Sigmoid colon (tissue), 7 donors: ENCODE measurements around the gene TOX3. TPM values are rescaled to one million over a fixed set of nuclear protein-coding genes. Genes with fewer than 3 reads are reported as not detected.

ENCODE experiments used
- DNase-seq: peaks from one replicate; pipeline ENCODE4 v3.0.0-alpha.2; 2019
- H3K27ac ChIP-seq, 4 donors: fragments of 200-600 bp; sonication (generic); one replicate each; pipeline ENCODE4 v1.5.1; 2016 to 2019; ENCODE audit warnings: mild to moderate bottlenecking in 1 of 4
- H3K27me3 ChIP-seq, 3 donors: fragments of 200-600 bp; sonication (generic); one replicate each; pipeline ENCODE4 v1.5.1; 2019; ENCODE audit warnings: mild to moderate bottlenecking in 1 of 3
- H3K36me3 ChIP-seq, 4 donors: fragments of 200-600 bp; sonication (generic); one replicate each; pipeline ENCODE4 v1.5.1; 2016 to 2019
- H3K4me1 ChIP-seq, 4 donors: fragments of 200-600 bp; sonication (generic); one replicate each; pipeline ENCODE4 v1.5.1; 2017 to 2019
- H3K4me3 ChIP-seq, 4 donors: fragments of 200-600 bp; sonication (generic); one replicate each; pipeline ENCODE4 v1.5.1; 2017 to 2019; ENCODE audit warnings: mild to moderate bottlenecking in 2 of 4, moderate library complexity in 1 of 4
- H3K9me3 ChIP-seq, 4 donors: fragments of 200-600 bp in 3 of 4; sonication (generic) in 3 of 4; one replicate each; pipeline versions ENCODE4 v1.5.1 to v1.6.1; 2013 to 2019
- EP300 ChIP-seq, 4 donors: sonication (generic); formaldehyde crosslinking; IDR thresholded peaks; one replicate each; pipeline ENCODE4 v1.6.1; 2017; ENCODE audit warnings: antibody characterized with exemption in 4 of 4
- POLR2A ChIP-seq, 2 donors: fragments of 450-650 bp; IDR thresholded peaks; one replicate each; pipeline ENCODE4 v1.6.1; 2016; ENCODE audit warnings: antibody characterized with exemption in 2 of 2, mild to moderate bottlenecking in 2 of 2, moderate library complexity in 2 of 2
- POLR2AphosphoS5 ChIP-seq, 4 donors: sonication (generic); formaldehyde crosslinking; IDR thresholded peaks; one replicate each; pipeline ENCODE4 v1.6.1; 2017; ENCODE audit warnings: antibody characterized with exemption in 4 of 4
- WGBS, 2 donors: extraction: QIAGEN DNeasy Blood & Tissue Kit; methylation state at CpG; one replicate each; pipeline ENCODE4 v1.1.7; 2013; 5-methylcytosine and 5-hydroxymethylcytosine counted together
- intact Hi-C: fragments of 100-400 bp; cut with DNase I; formaldehyde crosslinking; loops from one replicate; pipeline ENCODE4 v1.15.1; 2023
- polyA plus RNA-seq, 3 donors: library from polyadenylated mRNA; stranded (reverse); fragments of 200-250 nt; gene quantifications; one replicate each; pipeline ENCODE4 v1.2.3, GENCODE V29; 2013
- total RNA-seq, 4 donors: library from RNA; depleted of rRNA; stranded (reverse); fragments of >200 nt; gene quantifications; one replicate each; pipeline ENCODE4 v1.1.0, GENCODE V29; 2016
- TF ChIP-seq, protein P1 (sequence below), 4 experiments: fragments of 450-650 bp in 3 of 4; fragments of 200-600 bp in 1 of 4; IDR thresholded peaks; one replicate each; pipeline ENCODE4 v1.5.1; 2016 to 2019; ENCODE audit warnings: antibody characterized with exemption in 4 of 4, mild to moderate bottlenecking in 3 of 4, moderate library complexity in 2 of 4
- donor health status: healthy with polysubstance abuse.
- donor health status: Bipolar disorder and iron deficiency.
- donor health status: healthy.

Gene TOX3
- total and polyA plus RNA-seq, 7 donors, result 0.28 to 18.0 (median 7.1) TPM; not detected in 1

DNA sequence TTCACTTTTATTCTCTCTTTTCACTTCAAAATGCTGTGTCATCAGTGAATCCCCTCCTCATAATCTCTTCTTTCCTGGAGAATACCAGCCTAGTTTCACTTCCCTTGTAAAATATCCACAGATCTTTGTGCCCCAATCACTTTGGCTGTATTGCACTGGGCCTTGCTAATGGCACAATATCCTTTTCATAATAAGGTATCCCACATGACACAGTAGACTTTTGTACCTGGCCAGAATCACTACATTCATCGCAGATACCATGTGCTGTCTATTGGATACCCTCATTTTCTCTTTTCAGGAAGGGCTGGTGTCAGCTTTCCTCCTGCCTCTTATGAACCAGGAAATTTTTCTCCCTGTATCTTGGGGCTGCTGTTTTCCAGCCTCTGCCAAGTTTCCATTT is 25.7 kb upstream of the TOX3 start:
- 39 to 72% methylated on average over 1 of the region's 1 CpG for WGBS, 2 donors
- Histone ChIP-seq H3K27ac (no peak overlapping the region), H3K9me3 (peaks cover 0 to 3% (median 0%) of the 10 kb centered on the region in 4 donors), H3K27me3 (no peaks in the 10 kb centered on the region), H3K36me3 (no peaks in the 10 kb centered on the region), H3K4me1 (no peaks in the 10 kb centered on the region), H3K4me3 (no peak overlapping the region)
- intact Hi-C loops, result no loop called here
- DNase-seq, result no peak
- no peak for TF ChIP-seq POLR2AphosphoS5 (IDR thresholded peaks at IDR 0.05)
- no peak for TF ChIP-seq EP300 (IDR thresholded peaks at IDR 0.05)
- TF ChIP-seq, protein P1, sequence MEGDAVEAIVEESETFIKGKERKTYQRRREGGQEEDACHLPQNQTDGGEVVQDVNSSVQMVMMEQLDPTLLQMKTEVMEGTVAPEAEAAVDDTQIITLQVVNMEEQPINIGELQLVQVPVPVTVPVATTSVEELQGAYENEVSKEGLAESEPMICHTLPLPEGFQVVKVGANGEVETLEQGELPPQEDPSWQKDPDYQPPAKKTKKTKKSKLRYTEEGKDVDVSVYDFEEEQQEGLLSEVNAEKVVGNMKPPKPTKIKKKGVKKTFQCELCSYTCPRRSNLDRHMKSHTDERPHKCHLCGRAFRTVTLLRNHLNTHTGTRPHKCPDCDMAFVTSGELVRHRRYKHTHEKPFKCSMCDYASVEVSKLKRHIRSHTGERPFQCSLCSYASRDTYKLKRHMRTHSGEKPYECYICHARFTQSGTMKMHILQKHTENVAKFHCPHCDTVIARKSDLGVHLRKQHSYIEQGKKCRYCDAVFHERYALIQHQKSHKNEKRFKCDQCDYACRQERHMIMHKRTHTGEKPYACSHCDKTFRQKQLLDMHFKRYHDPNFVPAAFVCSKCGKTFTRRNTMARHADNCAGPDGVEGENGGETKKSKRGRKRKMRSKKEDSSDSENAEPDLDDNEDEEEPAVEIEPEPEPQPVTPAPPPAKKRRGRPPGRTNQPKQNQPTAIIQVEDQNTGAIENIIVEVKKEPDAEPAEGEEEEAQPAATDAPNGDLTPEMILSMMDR (IDR thresholded peaks at IDR 0.05), result no peak
- no peak for TF ChIP-seq POLR2A (IDR thresholded peaks at IDR 0.05)

DNA sequence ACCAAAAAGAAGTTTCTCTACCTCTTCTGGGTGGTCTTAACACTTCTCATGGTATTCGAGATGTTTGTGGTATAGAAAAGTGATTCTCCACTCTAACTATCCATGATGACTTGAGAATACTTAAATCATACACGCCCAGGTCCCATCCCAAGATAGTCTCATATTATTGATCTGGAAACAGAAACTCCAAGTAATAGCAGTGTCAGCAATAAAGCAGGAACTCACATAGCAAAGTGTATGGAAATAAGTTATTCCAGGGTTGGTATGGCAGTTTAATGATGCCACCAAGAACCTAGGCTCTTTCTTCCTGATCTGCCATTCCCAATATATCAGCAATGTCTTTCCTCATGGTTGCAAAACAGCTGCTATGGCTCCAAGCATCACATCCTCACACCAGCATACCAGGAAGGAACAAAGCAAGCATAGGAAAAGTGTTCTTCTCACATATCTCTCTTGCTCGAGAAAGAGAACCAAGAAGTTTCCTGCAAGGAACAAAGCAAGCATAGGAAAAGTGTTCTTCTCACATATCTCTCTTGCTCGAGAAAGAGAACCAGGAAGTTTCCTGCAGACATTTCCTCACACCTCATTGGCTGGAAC is 23.6 kb upstream of the TOX3 start:
- no peak overlapping the region for H3K27ac ChIP-seq
- no peaks in the 10 kb centered on the region for H3K4me1 ChIP-seq
- 85 to 90% methylated on average over 4 of the region's 4 CpGs for whole genome bisulfite sequencing, 2 donors
- H3K36me3 ChIP-seq, result no peaks in the 10 kb centered on the region
- DNase-seq, result no peak
- TF ChIP-seq, protein P1 (IDR thresholded peaks at IDR 0.05), result no peak
- no peak for TF ChIP-seq EP300 (IDR thresholded peaks at IDR 0.05)
- TF ChIP-seq POLR2AphosphoS5 (IDR thresholded peaks at IDR 0.05), result no peak
- TF ChIP-seq POLR2A (IDR thresholded peaks at IDR 0.05), result no peak
- H3K27me3 ChIP-seq, result no peaks in the 10 kb centered on the region
- H3K4me3 ChIP-seq, result no peak overlapping the region
- intact Hi-C loops, result no loop called here
- peaks cover 0 to 3% (median 0%) of the 10 kb centered on the region in 4 donors for H3K9me3 ChIP-seq

DNA sequence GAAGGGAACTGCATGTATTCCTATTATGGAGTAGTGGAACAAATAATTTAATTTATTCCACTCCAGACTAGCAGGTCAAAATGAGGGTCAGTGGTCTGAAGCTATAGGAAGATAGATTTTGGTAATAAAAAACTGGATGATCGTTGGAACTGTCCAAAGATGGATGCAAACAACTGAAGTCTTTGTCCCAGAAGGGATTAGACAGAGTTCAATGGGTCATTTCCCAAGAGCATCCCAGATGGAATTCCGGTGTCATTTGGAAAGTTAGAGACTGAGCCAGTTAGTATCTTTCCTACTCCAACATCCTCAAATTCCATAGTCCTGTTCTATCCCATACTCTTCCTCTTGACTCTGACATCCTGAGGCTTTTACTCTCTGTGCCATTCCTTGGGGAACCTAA is 22.8 kb upstream of the TOX3 start:
- no peak for DNase-seq
- peaks cover 0 to 3% (median 0%) of the 10 kb centered on the region in 4 donors for H3K9me3 ChIP-seq
- H3K27me3 ChIP-seq, result no peaks in the 10 kb centered on the region
- no peaks in the 10 kb centered on the region for H3K36me3 ChIP-seq
- 81% methylated on average over 2 of the region's 2 CpGs for WGBS, 2 donors
- TF ChIP-seq POLR2A (IDR thresholded peaks at IDR 0.05), result no peak
- TF ChIP-seq POLR2AphosphoS5 (IDR thresholded peaks at IDR 0.05), result no peak
- no peak for TF ChIP-seq EP300 (IDR thresholded peaks at IDR 0.05)
- TF ChIP-seq, protein P1 (IDR thresholded peaks at IDR 0.05), result no peak
- no peak overlapping the region for H3K27ac ChIP-seq
- intact Hi-C loops, result no loop called here
- no peak overlapping the region for H3K4me3 ChIP-seq
- H3K4me1 ChIP-seq, result no peaks in the 10 kb centered on the region

DNA sequence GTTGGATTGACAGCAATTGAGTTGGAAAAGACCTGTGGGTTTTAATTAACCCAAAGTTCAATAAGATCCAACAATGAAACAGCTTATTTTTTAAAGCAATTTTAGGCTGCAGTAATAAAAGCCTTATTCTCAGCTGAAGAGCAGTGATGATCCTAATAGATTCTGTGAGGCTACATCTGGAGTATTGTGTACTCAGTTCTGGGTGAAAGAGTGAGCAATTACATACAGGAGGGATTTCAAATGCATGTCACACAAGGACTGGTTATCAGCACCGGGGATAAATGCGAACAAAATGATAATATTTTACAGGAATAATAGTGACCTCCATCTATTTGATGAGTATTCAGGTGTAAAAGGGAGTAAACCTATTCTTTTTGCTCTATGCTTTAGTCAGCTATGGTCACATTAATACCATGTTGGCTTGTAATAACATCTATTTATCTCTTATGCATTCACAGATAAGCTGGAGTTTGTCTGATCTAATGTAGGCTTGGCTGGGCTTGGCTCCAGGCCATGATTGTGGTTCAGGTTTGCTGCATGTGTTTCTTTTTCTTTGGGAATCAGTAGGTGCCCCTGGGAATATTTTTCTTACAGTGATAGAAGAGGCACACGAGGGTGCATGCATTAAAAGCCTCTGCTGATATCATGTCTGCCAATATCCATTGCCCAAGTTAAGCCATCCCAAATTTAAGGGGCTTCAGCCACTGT is 22.2 kb upstream of the TOX3 start:
- intact Hi-C loops, result no loop called here
- 55 to 66% methylated on average over 3 of the region's 3 CpGs for WGBS, 2 donors
- TF ChIP-seq POLR2AphosphoS5 (IDR thresholded peaks at IDR 0.05) (no peak), POLR2A (IDR thresholded peaks at IDR 0.05) (no peak), EP300 (IDR thresholded peaks at IDR 0.05) (no peak)
- TF ChIP-seq, protein P1 (IDR thresholded peaks at IDR 0.05), result no peak
- H3K9me3 ChIP-seq, result peaks cover 0 to 3% (median 0%) of the 10 kb centered on the region in 4 donors
- no peak for DNase-seq
- no peaks in the 10 kb centered on the region for H3K36me3 ChIP-seq
- no peak overlapping the region for H3K4me3 ChIP-seq
- H3K27me3 ChIP-seq, result no peaks in the 10 kb centered on the region
- no peaks in the 10 kb centered on the region for H3K4me1 ChIP-seq
- H3K27ac ChIP-seq, result no peak overlapping the region
